ENCODE data around the gene RTN4IP1.

Gene RTN4IP1

GRCh38 chr6:106642476-106642875, 13.2 kb upstream of the RTN4IP1 start:
- TF ChIP-seq, protein P1, sequence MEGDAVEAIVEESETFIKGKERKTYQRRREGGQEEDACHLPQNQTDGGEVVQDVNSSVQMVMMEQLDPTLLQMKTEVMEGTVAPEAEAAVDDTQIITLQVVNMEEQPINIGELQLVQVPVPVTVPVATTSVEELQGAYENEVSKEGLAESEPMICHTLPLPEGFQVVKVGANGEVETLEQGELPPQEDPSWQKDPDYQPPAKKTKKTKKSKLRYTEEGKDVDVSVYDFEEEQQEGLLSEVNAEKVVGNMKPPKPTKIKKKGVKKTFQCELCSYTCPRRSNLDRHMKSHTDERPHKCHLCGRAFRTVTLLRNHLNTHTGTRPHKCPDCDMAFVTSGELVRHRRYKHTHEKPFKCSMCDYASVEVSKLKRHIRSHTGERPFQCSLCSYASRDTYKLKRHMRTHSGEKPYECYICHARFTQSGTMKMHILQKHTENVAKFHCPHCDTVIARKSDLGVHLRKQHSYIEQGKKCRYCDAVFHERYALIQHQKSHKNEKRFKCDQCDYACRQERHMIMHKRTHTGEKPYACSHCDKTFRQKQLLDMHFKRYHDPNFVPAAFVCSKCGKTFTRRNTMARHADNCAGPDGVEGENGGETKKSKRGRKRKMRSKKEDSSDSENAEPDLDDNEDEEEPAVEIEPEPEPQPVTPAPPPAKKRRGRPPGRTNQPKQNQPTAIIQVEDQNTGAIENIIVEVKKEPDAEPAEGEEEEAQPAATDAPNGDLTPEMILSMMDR (IDR thresholded peaks at IDR 0.05; ENCODE audit: control insufficient read depth, insufficient read depth, low read depth, low read length, missing control alignments), result no peak
- H3K4me3 ChIP-seq (ENCODE audit: control insufficient read depth, low read depth, low read length), result no peak overlapping the region
- no peak for DNase-seq (ENCODE audit: low read depth)

DNA sequence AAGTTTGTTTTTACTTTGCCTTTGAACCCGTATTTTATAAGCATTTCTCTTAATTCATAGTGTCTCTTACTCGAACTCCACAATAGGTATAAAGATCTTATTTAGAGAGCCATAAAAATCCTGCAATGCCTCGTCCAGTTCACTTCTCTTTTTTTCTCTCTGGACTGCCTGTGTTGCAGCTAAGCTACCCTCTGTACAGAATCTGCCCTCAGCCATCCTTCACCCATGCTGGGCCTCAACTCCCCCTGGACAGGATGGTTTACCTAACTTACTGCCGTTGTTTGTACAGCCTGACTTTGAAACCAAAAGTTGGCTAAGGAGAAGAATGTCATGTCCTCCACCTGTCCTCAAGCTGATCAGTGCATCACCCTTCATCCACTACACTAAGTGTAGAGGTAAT, 10.5 kb upstream of the RTN4IP1 start:
- H3K4me3 ChIP-seq (ENCODE audit: control insufficient read depth, low read depth, low read length), result no peak overlapping the region
- no peak for DNase-seq (ENCODE audit: low read depth)
- TF ChIP-seq, protein P1 (IDR thresholded peaks at IDR 0.05; ENCODE audit: control insufficient read depth, insufficient read depth, low read depth, low read length, missing control alignments), result no peak

DNA sequence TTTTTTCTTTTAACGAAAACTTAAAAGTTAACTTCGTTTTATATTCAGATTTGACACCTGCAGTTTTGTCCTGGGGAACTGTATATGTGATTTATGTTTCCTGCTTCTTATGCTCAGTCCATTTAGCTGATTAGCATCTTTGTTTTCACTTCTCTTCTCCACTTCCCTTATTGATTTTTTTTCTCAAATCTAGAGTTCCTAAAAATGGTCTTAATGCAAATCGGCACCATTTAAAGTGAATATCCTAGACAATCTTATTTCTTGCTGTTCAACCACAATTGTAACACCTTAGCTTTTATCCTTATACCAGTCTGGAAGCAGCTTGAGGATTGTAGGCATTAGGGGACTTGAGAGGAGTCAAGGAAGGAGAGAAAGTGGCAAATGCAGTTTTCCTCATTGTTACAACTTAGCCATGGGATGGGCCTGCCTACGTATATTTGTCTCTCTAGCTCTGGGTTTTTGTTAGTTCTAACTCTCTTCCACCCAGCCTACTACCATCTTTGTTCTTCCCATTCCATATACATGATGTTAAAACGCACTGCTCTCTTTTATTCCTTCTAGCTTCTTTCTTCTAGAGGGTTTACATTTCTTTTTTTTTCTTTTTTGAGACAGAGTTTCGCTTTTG, 8.5 kb upstream of the RTN4IP1 start:
- DNase-seq (ENCODE audit: low read depth), result no peak
- TF ChIP-seq, protein P1 (IDR thresholded peaks at IDR 0.05; ENCODE audit: control insufficient read depth, insufficient read depth, low read depth, low read length, missing control alignments), result no peak
- no peak overlapping the region for H3K4me3 ChIP-seq (ENCODE audit: control insufficient read depth, low read depth, low read length)

DNA sequence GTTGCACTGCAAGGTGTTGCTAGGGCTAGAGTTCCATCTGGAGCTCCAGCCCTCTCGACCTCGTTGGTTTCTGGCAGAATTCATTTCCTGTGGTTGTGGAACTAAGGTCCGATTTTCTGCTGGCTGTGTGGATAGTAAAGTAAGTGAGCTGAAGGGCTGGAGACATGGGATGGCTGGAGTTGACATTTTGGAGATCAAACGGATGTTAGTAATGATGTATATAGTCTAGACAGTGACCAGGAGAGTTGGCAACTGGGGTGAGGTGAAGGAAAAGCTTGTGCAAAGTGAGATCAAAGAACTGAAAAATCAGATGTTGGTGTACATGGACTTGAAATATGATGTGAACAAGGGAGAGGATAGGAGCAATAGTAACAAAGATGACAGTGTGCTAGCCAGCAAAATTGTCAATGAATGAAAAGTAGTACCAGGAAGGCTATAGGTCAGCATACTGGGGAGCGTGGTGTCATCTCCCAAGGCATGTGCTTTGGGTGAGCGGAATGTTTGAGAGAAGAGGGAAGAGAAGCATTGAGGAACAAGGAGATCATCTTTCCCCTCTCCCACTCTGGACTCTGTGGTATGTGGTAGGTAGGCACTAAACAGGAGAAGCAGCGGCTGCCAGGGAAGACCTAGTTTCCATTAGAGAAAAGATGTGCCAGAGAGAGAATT, 7.9 kb upstream of the RTN4IP1 start:
- no peak for DNase-seq (ENCODE audit: low read depth)
- TF ChIP-seq, protein P1 (IDR thresholded peaks at IDR 0.05; ENCODE audit: control insufficient read depth, insufficient read depth, low read depth, low read length, missing control alignments), result no peak
- H3K4me3 ChIP-seq (ENCODE audit: control insufficient read depth, low read depth, low read length), result no peak overlapping the region

DNA sequence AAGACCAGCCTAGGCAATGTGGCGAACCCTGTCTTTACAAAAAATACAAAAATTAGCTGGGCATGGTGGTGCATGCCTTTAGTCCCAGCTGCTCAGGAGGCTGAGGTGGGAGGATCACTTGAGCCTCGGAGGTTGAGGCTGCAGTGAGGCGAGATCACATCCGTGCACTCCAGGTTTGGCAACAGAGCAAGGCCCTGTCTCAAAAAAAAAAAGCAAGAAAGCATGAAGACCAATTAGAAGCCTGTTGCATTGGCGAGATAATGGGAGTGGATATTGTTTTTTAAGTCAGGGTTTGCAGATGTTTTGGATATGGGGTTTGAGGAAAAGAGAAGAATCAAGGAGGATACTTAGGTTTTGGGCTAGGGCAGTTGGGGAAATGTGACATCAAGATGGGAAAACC, 5.3 kb upstream of the RTN4IP1 start:
- TF ChIP-seq, protein P1 (IDR thresholded peaks at IDR 0.05; ENCODE audit: control insufficient read depth, insufficient read depth, low read depth, low read length, missing control alignments), result no peak
- H3K4me3 ChIP-seq (ENCODE audit: control insufficient read depth, low read depth, low read length), result no peak overlapping the region
- no peak for DNase-seq (ENCODE audit: low read depth)

- no peak for DNase-seq (ENCODE audit: low read depth)
- no peak overlapping the region for H3K4me3 ChIP-seq (ENCODE audit: control insufficient read depth, low read depth, low read length)
- TF ChIP-seq, protein P1 (IDR thresholded peaks at IDR 0.05; ENCODE audit: control insufficient read depth, insufficient read depth, low read depth, low read length, missing control alignments), result no peak
These were observed 2.0 kb upstream of the RTN4IP1 start for GRCh38 chr6:106631346-106631745.

Measured in AG09309 (cell line).